Renal cortical epithelial cell (primary cell): ENCODE data around the gene CCDC138. TPM values are rescaled to one million over a fixed set of nuclear protein-coding genes. Genes with fewer than 3 reads are reported as not detected.
A peak's percentile ranks its signal among the peaks of the same experiment; 100 is the strongest.
"Not testable (repeated sequence)": the region's sequence is repeated elsewhere in the genome, so short reads cannot be mapped to it uniquely, and the experiment has no call there.

ENCODE experiments used
- DNase-seq: peaks from one replicate; pipeline ENCODE4 v3.0.0-alpha.2; 2011; ENCODE audit warnings: low read depth
- total RNA-seq: library from RNA; depleted of rRNA; stranded (reverse); fragments of >200 nt; gene quantifications from 2 replicates; pipeline ENCODE4 v1.2.3, GENCODE V29; 2014

The CCDC138 gene, protein sequence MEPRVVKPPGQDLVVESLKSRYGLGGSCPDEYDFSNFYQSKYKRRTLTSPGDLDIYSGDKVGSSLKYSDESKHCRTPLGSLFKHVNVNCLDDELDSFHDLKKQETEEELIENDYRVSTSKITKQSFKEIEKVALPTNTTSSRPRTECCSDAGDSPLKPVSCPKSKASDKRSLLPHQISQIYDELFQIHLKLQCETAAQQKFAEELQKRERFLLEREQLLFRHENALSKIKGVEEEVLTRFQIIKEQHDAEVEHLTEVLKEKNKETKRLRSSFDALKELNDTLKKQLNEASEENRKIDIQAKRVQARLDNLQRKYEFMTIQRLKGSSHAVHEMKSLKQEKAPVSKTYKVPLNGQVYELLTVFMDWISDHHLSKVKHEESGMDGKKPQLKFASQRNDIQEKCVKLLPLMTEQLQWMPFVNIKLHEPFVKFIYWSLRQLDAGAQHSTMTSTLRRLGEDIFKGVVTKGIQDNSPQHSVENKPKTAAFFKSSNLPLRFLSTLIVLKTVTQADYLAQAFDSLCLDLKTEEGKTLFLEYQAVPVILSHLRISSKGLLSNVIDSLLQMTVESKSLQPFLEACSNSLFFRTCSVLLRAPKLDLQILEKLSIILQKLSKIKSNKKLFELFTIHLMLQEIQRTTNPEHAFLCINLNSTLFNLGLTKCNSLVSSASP
- 4.9 and 6.4 TPM in 2 replicates for total RNA-seq

- peak; percentile 59 for DNase-seq
Observed at GRCh38 chr2:108786354-108787215, at the start of gene CCDC138. CCDC138 (plus strand) TSS chr2:108786771; CDS start chr2:108786823, 52 bp downstream.

DNA sequence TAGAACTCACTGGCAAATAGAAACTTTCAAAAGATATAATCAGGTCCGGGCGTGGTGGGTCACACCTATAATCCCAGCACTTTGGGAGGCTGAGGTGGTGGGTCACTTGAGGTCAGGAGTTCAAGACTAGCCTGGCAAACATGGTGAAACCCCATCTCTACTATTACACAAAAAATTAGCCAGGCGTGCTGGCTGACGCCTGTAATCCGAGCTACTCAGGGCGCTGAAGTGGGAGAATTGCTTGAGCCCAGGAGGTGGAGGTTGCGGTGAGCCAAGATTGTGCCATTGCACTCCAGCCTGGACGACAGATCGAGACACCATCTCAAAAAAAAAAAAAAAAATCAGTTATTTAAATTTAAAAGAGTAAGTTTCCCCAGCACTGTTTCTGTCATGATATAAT is 28.6 kb upstream of the CCDC138 start:
- DNase-seq, result not testable (repeated sequence)

GRCh38 chr2:108762618-108763017 is 24.0 kb upstream of the CCDC138 start:
- not testable (repeated sequence) for DNase-seq

- not testable (repeated sequence) for DNase-seq
Observed at GRCh38 chr2:108766671-108767070, 19.9 kb upstream of the CCDC138 start.

- not testable (repeated sequence) for DNase-seq
Observed at GRCh38 chr2:108767859-108768258, 18.7 kb upstream of the CCDC138 start.

- DNase-seq, result no peak
Observed at GRCh38 chr2:108776475-108776874, 10.1 kb upstream of the CCDC138 start.

DNA sequence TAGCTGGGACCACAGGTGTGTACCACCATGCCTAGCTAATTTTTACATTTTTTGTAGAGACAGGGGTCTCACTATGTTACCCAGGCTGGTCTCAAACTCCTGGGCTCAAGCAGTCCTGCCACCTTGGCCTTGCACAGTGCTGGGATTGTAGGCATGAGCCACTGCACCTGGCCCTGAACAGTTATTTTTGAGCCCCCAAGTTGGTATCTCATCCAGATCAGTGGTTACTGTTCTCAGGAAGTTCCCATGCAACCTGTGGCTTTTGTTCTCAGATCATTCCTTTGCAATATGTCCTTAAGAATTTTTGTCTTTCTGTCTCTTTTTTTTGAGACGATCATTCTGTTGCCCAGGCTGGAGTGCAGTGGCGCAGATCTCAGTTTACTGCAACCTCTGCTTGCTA is 7.7 kb upstream of the CCDC138 start:
- no peak for DNase-seq

DNA sequence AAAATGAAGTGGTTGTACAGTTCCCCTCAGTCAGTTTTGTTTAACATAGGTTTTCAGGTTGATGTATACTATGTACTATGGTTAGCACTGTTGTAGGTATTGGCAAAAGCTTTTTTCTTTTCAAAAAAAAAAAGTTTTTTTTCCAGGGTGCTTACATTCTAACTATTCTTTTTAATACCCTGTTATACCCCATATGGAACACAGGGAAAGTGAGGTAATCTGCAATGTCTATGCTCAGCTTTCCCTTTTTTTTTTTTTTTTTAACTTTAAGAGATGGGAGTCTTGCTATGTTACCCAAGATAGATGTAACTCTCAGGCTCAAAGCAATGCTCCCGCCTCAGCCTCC is 590 bp upstream of the CCDC138 start:
- DNase-seq, result no peak

DNA sequence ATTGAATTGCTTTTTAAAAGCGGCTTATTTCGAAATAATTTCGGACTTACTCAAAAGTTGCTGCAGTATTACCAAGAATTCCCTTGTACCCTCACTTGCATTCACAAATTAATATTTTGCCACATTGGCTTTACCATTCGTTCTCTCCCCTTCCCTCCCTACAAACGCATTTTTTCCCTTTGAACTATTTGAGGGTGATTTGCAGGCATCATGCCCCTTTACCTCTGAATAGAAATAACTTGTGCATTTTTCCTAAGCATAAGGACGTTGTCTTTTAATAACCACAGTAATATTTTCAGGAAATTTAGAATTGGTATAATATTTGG is 608 bp downstream of the CCDC138 start:
- no peak for DNase-seq

- no peak for DNase-seq
Observed at GRCh38 chr2:108803045-108803736, 16.6 kb downstream of the CCDC138 start.

DNA sequence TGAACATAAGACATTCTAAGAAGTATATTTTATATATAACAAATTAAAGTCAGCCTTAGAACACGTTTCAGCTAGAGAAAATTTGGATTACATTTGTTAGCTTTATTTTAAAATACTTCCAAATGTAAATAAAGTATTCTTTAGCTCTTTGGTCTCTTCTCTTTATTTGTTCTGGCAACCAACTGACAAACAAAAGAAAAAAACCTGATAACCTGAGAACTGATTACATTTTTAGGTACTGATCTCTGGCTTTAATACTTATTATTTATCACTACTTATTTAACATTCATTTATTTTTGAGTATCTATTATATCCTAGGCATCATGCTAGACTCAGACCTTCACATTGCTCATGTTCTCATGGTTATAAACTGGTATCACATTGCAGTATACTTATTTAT is 18.5 kb downstream of the CCDC138 start:
- no peak for DNase-seq

- no peak for DNase-seq
Observed at GRCh38 chr2:108805782-108806181, 19.2 kb downstream of the CCDC138 start.

GRCh38 chr2:108806371-108807113 is 20.0 kb downstream of the CCDC138 start:
- DNase-seq, result no peak

DNA sequence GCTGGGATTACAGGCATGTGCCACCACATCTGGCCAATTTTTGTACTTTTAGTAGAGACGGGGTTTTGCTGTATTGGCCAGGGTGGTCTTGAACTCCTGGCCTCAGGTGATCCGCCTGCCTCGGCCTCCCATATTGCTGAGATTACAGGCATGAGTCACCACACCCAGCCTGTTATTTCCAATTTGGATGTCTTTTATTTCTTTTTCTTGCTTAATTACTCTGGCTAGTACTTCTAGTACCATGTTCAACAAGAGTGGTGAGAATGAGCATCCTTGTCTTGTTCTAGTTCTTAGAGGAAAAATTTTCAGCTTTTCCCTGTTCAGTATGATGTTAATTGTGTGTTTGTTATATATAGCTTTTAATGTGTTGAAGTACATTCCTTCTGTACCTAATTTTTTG is 23.4 kb downstream of the CCDC138 start:
- no peak for DNase-seq

GRCh38 chr2:108810993-108811957 is 24.7 kb downstream of the CCDC138 start:
- no peak for DNase-seq

DNA sequence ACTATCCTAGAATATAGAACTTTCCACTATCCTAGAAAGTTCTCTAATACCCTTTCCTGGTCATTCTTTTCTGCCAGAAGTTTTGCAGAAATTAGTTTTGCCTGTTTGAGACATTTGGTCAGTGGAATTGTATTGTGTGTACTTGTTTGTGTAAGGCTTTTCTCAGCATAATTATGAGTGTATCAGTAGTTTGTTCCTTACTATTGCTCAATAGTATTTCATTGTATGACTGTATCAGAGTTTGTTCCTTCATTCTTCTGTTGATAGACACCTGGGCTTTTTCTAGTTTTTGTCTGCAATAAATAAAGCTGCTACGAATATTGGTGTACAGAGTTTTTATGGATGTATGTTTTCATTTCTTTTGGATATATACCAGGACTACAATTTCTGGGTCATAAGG is 27.2 kb downstream of the CCDC138 start:
- peak; percentile 20 for DNase-seq

GRCh38 chr2:108820482-108820881 is 33.9 kb downstream of the CCDC138 start:
- DNase-seq, result peak; percentile 5

DNA sequence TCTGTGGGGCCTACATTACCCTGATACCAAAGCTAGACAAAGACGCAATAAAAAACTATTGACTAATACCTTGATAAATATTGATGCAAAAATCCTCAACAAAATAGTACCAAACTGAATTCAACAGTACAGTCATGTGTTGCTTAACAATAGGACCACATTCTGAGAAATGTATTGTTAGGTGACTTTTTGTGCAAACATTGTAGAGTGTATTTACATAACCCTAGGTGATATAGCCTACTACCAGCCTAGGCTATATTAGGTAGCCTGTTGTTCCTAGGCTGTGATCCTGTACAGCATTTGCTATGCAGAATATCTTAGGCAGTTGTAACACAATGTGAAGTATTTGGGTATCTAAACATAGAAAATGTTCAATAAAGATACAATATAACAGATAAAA is 36.7 kb downstream of the CCDC138 start:
- no peak for DNase-seq

- no peak for DNase-seq
Observed at GRCh38 chr2:108824316-108825070, 37.9 kb downstream of the CCDC138 start.
